Right forelimb (tissue), 1 donor: ENCODE results near the gene SOX8.
A peak's percentile ranks its signal among the peaks of the same experiment; 100 is the strongest.

Experiments used
- DNase-seq: peaks from one replicate; pipeline ENCODE4 v3.0.0-alpha.2; 2018

The SOX8 gene

GRCh38 chr16:988471-989353, 7.1 kb downstream of the SOX8 start:
- no peak for DNase-seq

- no peak for DNase-seq
Observed at GRCh38 chr16:989354-989814, 7.8 kb downstream of the SOX8 start.

DNA sequence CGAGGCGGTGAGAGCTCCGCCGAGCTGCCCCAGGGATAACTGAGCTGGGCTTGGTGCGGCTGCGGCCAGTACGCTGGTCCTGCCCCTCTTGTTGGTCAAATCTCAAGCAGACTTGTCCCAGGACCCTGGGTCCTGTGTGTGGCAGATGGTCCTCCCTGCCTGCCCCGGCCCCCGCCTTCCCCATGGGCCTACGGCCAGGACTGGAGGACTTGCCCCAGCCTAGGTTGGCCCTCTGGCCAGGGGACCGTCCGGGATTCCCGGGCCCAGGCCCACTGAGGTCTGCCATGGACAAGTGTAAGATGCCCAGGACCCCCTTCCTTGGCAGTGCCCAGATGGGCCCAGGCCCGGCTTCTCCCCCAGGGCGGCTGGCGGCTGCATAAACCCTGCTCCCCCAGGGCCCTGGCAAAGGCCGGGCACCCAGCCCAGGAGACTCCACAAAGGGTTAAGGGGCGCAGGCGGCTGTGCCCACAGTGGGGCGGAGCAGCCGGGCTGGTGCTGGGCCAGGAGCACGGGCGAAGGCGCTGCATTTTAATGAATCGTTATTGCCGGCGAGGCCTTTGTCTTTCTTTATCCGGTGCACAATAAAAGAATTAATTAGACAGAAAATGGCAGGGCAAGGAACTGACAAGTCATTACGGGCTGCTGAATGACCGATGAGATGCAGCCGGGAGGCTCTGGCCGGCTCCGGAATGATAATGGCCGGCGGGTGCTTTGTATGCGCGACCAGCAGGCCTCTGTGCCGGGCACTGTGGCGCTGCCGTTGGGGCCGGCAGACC, 9.1 kb downstream of the SOX8 start:
- DNase-seq: no peak

DNA sequence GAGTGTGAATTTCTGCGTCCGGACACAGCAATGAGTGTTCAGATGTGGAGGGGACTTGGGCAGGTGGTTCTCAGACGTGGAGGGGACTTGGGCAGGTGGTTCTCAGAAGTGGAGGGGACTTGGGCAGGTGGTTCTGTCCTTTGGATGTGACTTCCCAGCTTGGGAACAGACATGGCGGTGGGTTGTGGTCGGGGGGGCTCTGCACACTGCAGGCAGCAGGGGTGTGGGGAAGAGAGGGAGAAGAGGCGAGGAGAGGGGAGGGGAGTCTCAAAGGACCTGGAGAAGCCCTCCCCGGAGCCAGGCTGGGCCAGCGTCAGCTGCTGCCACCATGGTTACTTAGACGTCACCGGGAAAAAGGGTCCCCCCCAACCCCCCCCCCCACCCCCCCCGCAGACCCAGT, 9.8 kb downstream of the SOX8 start:
- no peak for DNase-seq

DNA sequence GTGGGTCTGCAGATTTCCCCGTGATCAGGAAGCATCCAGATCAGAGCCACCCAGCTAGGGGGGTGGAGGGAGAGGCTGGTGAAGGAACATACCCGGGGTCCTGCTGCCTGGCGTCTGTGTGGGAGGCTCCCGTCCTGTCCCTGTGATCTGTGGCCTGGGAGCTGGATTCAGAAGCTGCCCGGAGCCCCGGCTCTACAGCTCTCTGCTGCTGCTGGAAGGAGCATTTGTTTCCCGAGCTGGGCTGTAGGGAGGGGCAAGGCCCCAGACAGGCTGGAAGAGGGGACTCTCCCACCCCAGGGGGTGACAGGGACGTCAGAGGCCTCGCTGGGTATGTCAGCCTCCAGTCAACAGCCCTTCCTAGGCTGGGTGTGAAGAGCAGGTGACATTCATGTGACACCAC, 10.2 kb downstream of the SOX8 start:
- DNase-seq: no peak

DNA sequence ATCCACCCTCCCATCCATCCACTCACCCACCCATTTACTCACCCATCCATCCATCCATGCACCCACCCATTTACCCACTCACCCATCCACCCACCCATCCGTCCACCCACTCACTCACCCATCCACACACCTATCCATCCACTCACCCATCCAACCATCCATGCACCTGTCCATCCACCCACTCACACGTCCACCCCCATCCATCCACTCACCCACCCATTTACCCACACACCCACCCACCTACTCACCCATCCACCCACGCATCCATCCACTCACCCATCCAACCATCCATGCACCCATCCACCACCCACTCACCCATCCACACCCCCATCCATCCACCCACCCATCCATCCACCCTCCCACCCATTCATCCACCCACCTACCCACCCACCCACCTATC, 12.2 kb downstream of the SOX8 start:
- DNase-seq: no peak

DNA sequence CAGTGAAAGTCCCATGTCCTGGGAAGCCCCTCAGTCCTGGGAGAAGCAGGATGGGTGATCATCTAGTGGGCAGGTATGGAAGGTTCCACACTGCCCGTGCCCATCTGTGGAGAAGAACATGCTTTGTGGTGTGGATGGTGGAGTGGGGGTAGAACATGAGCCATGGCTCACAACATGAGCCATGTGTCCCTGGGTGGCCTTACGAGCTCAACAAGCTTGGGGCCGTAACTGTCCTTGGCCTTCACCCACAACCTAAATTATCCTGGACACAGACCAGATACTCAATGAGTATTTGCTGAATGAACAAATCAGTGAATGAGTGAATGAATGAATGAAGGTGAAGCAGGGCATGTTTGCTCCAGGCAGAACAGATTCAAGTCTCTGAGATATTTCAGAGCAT, 13.5 kb downstream of the SOX8 start:
- no peak for DNase-seq

DNA sequence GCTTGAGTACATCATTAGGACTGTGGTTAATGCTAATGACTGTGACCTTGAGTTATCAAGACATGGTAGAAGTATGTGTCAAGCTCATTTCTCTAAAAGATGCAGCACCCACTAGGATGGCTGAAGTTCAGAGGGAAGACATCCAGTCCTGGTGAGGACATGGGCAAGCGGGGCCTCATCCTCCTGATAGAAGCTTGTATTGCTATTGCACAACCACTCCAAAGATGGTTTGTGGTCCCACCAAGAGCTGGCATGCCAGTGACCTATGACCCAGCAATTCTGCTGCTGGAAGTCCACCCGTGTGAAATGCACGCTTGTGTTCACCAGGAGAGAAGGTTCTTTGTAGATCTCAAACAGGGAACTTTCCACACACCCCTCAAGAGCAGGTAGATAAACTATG, 14.2 kb downstream of the SOX8 start:
- DNase-seq: no peak

DNA sequence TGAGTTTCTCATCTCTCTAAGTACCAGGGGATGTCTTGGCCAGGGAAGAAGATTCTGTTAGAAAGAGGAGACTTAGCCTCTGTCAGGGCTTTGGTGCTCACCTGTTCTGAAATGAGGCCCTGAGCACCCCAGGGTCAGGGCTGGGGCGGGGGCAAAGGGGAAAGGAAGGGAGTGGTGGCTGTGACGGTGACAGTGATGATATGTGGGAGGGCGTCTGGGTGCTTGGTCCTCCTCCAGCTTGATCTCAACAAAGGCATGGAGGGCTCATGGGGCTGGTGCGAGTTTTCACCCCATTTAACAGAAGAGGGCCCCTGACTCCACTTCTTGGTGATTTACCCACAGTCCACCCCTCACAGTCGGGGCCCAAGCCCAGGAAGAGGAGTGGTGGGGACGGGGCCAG, 15.1 kb downstream of the SOX8 start:
- no peak for DNase-seq

DNA sequence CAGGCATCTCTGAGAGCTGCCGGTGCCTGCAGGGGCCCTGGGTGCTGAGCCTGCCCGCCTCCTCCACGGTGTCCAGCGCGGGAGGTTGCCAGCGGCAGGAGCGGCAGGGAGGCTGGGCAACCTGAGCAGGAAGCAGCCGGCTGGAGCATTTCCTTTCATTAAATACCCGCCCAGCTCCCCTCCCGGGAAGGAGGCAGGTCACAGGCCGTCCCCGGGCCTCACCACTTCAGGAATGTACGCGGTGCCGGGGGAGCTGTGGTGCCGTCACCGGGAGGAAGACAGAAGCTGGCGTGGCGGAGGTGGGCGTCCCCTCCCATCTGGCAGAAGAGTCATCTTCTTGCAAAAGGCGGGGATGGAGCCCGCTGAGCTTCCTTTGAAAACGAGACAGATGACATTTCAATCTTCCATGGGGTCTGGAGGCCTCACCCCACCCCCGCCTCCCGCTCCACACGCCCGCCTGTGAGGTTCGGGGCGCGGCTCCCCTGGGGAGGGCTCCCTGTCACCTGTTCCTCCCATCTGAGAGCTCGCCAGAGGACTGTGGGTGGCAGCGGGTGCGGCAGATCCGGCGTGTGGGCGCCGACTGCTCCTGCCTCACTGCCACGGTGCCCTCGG, 16.0 kb downstream of the SOX8 start:
- DNase-seq: peak; percentile 66

DNA sequence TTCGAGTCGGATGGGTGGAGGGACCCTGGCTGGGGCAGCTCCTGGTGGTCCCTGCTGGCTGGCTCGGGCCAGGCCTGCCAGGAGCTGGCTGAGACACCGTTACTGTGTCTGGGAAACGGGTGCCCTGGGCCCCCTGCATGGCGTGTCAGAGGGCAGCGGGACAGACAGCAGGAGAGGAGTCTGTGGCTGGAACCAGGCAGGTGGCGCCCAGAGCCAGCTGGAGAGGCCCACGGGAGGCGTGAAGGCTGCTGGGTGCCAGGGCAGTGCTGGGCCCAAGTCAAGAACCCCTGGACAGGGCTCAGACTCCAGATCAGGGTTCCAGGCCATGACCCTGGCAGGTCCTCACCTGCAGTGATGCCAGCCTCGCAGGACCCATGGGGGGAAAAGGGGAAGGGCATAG, 16.6 kb downstream of the SOX8 start:
- no peak for DNase-seq

GRCh38 chr16:998615-999014, 17.0 kb downstream of the SOX8 start:
- DNase-seq: no peak

GRCh38 chr16:999677-1000076, 18.1 kb downstream of the SOX8 start:
- no peak for DNase-seq

GRCh38 chr16:1000608-1001007, 19.0 kb downstream of the SOX8 start:
- DNase-seq: no peak

GRCh38 chr16:1001096-1001495, 19.5 kb downstream of the SOX8 start:
- no peak for DNase-seq

- no peak for DNase-seq
Observed at GRCh38 chr16:1002399-1003166, 21.0 kb downstream of the SOX8 start.

DNA sequence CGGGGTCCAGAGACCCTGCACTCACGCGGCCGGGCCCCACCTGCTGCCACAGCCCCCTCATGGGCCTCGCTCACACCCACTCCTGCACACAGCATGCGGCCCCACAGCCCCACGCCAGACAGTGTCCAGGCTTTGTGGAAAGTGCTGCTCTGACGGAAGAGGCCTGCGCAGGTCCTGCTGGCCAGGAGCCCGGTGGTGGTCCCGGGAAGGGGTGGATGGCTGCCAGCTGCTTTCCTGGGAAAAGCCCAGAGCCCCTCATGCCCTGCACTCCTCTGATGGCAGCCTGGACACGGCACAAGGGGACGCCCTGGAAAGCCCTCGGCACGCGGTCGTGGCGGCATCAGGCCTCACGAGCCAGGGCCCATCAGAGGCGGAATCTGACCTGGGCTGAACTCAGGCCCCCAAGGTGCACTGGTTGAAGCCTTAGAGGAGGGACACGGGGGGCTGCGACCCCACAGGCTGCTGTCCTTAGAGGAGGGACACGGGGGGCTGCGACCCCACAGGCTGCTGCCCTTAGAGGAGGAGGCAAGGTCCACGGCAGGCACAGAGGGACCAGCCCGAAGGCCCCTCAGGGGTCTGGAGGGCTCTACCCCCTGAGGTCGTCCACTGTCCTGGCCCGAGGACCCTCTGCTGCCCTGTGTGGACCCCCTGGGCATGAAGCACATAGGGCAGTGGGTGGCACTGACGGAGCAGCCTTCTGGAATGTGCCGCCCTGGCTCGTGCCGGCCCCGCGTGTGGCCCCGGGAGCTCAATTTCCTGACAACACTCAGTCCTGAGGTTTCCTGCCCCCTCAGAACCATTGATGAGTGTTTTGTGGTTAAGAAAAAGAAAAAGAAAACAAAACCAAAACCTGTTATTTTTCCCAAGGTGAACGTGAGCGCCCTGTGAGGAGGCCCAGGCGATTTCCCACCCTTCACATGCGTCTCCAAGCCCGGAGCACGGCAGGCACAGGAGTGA, 22.1 kb downstream of the SOX8 start:
- no peak for DNase-seq

DNA sequence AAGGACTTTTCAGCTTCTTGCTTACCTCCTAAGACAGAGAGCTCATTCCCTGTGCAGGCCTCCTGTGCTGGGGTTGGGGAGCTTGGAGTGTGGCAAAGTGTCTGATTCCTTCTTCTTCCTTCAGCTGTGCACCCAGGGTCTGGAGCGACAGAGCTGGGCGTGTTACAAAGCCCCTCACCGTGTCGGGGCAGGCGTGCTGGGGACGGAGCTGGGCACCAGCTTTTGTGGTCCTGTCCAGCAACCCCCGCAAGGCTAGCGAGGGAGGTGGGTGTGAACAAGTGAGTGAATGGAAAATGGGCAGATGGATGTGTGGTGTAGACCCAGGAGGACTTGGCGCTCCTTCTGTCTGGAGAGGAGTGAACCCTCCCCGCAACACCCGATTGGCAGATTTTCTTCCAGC, 23.7 kb downstream of the SOX8 start:
- no peak for DNase-seq

DNA sequence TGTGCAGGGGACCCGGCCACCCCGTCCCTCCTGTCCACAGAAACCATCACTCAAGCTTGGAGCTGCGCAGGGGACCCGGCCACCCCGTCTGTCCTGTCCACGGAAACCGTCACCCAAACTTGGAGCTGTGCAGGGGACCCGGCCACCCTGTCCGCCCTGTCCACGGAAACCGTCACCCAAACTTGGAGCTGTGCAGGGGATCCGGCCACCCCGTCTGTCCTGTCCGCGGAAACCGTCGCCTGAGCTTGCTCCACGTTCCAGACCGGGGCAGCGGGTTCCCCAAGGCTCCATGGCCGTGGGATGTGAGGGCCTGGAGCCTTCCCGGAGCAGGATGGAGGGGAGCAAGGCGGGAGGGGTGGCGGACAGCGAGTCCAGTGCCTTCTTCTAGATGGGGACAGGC, 25.2 kb downstream of the SOX8 start:
- no peak for DNase-seq

DNA sequence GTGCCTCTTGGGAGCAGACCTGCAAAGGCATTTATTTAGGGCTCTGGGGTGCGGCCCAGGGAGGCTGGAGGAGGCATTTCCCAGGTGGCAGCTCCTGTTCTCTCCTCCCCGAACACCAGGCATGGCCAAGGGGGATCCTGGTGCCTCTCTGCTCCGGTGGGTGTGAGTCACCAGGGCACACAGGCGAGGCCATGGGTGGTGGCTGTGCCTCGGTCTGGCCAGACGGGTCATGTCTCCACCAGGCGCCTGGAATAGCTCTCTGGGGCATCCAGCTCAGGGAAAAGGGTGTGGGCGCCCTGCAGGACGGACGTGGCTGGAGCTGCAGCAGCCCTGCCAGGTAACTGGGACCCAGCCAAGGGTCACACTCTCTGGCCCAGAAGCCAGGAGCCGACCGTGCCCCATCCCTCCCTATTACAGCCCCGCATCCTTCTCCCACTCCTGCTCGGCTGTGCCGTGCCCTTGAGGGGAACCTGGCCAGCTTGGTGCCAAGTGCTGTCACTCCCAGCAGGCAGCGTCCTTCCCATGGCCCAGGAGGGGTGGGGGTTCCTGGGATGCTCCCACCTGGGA, 25.8 kb downstream of the SOX8 start:
- no peak for DNase-seq

- no peak for DNase-seq
Observed at GRCh38 chr16:1008085-1008484, 26.5 kb downstream of the SOX8 start.
